ENCODE measurements around the gene CMTM8.

The CMTM8 gene

DNA sequence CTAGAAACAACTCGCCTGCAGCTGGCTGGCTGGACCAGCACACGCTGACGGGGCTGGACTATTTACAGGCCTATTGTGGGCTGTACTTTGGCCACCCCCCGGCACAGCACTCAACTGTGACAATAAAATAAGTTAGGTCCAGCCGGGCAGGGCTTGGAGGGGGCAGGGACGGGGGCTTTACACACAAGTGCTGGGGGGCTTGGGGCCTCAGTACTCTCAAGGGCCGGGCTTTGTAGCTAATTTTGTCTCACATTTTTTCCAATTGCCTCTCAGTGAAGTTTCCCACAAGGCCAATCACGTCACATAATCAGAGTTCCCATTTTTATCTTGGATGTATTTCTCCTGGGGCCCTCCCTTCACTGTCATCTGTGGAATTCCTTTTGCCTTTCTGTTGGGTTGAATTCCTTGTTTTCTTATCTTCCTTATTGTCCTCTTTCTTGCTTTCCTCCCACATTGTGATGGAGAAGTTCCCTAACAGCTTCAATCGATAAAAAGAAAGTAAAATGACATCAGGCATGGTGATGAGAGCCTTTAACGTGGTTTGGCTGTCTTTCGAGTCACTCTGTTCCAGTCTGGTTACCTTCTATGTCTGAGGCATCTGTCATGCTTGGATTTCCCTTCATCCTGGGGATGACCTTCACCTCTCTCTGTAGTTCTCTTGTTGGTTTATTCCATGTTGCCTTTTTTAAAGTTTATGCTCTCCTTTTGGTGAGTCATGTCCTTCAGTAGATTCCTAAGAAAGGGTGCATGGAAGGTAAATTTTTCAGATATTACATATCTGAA, 109.1 kb downstream of the CMTM8 start:
- DNase-seq, result no peak

DNA sequence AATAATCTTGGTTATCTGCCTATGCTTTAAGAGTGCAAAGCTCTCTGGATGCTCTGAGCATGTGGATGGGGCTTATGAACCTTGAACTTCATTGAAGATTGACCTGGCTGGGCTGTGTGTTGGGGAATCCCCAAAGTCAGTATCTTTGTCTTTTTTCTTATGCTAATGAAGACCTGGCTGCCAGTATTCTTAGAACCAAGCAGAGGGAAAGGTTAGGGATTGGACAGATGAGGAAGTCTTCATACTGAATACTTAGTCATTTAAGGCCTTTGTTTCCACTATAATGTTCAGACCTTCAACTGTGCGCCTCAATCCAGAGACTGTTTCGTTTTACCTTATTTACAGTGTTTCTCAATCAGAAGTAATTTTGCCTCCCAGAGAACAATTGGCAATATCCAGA, 110.7 kb downstream of the CMTM8 start:
- DNase-seq, result no peak

DNA sequence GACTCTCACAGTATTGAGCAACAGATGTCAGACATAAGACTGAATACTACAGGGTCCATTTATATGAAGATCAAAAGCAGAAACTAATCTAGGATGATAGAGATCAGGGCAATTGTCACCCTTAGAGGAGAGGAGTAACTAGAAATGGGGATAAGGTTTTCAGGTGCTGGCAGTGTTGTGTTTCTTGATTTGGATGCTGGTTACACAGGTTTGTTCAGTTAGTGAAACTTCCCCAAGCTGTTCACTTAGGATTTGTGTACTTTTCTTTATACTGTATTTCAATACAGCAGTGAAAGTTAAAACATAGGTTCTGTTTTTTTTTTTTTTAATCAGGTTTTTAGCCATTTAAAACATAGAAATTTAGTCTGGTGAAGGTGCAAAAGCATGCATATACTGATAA, 114.1 kb downstream of the CMTM8 start:
- no peak for DNase-seq

DNA sequence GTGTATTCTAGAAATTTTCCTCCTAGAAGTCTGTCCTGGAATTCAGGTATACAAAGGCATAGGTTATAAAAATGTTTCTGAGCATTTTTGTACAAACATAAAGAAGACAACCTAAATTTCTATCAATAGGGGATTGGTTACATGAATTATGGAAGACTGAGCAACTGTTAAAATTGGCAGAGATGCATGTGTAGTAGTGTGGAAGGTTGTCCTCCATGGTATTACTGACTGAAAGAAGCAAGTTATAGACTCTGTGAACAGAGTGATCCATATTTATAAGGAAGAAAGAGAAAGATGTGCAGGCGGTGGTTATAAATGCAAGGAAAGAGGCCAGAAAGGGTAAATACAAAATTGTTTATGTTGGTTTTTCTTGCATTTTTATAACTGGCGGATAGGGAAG, 114.9 kb downstream of the CMTM8 start:
- no peak for DNase-seq

DNA sequence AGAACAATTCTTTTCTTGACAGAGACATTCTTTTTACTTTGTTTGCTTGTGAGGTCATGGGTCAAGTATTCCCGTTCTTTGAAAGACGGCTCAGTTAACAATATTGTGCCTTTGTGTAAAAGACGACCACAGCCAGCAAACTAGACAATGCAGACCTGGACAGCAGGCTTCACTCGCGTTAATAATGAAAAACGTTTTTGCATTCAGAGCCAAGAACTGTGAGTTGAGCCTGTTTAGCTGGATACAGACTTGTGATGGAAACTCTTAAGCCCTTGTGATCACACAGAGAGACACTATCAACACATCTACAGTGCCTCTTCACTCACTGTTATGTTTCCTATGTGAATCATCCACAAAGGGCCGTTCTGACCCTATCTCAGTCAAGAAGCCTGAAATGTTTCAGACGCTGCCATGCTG, 115.9 kb downstream of the CMTM8 start:
- DNase-seq, result no peak

DNA sequence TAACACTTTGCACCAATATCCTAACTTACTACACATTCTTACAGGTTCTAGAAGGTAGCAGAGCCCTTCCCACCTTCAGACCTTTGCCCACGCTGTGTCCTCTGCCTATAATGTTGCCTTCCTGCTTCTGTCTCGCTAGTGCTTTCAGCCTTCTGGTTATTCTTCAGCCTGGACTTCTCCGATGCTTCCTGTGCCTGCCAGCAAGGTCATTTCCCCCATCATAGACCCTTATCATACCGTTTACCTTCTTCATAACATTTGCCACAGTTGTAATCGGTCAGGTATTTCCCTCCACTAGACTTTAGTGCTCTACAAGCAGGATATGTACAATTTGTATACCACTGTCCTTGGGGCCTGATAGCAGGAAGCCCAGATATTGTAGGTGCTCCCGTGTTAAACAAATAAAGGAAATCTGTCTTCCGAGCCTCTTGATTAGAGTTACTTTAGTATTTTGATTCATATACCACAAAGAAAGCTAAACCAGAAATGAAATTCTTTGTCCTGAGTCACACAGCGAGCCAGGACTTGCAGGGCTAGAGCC, 117.3 kb downstream of the CMTM8 start:
- no peak for DNase-seq

DNA sequence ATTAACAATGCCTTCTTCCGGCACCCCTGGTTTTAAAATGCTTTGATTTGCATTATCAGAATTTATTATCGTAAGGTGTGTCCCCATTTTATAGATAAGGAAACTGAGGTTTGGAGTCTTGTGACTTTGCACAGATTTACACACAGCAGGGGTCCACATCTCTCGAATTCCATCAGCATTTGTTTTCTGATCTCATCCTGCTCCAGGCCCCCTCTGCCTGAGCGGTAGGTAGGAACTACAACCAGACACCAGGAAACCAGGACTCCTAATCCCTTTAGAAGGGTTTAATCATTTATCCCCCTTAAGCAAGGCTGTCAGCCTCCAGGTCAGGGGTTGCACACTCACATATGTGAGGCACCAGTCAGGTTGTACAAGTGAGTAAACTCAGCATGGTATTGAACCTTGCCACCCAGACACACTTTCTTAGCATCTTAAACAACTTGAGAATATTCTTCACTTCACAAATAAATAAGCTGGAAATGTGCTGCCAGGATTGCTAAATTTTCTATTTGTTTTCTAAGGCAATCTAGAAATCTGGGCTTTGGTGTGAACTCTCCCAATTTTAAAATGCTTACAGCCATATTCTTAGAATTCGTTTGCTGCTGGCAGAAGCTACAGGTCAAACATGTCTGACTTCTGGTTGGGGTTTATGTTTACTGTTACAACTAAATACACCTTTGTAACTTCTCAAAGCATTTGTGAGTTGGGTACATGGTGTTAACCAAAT, 121.4 kb downstream of the CMTM8 start:
- no peak for DNase-seq

DNA sequence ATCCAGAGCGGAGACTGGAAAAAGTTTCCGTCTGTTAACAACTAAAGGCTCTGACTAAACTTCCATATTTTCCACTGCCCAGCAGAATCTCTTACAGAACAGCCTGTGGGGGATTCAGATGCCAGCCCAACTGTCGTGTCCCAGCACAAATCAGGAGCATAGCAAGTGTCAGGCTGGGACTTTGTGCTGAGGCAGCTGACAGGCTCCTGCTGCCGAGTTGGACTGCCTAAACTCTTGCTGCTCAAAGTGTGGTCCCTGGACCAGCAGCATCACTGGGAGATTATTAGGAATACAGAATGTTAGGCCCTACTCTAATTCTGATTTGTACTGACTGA, 122.0 kb downstream of the CMTM8 start:
- no peak for DNase-seq

DNA sequence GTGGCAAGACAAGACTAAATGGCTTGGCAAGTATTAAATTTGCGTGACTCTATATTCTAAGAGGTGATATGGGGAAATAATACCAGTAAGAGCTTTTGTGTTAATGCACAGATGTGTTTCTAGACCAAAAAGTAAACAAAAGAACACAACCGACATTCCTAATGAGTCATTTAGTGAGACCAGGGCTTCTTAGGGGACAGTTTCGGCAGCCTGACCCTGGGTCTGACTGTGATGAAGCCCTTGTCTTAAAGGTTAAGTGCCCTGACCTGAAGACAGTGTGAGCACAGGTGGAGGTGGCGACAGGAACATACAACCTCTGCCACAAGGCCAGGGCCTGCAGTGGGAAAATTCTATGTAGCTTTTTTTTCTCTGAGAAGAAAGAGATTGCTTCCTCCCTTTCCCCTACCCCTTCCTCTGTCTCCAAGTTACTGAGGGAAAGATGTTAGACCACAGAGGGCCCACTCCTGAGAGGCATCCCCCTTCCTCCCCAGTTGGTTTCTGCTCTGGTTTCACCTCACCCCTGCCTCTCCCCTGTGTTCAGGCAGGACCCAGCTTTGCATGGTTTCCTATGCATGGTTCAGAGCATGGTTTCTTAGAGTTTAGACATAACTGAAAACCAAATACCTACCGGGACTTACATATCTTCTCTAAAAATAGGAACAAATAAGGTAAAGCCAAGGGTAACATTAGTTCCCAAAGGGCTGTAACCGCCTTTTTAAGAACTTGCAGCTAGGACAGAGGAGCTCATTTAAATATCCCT, 128.3 kb downstream of the CMTM8 start:
- no peak for DNase-seq

DNA sequence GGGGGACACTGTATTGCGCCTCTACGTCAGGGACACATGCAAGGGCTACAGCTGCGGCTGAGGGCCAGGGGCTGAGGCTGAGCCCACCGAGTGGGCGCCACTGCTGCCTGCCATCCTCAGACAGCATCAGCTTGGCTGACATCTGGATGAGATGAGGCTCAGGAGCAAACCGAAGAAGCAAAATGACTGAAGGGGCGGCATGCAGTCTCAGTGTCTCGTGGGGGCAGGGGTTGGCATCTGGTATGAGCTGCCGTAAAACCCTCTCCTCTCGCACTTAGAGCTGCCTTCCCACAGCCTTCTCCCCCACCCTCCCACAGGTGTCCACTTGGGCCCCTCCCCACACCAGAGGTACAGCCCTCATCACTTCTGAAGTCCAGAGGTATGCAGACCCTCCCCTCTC, 129.0 kb downstream of the CMTM8 start:
- DNase-seq, result no peak

DNA sequence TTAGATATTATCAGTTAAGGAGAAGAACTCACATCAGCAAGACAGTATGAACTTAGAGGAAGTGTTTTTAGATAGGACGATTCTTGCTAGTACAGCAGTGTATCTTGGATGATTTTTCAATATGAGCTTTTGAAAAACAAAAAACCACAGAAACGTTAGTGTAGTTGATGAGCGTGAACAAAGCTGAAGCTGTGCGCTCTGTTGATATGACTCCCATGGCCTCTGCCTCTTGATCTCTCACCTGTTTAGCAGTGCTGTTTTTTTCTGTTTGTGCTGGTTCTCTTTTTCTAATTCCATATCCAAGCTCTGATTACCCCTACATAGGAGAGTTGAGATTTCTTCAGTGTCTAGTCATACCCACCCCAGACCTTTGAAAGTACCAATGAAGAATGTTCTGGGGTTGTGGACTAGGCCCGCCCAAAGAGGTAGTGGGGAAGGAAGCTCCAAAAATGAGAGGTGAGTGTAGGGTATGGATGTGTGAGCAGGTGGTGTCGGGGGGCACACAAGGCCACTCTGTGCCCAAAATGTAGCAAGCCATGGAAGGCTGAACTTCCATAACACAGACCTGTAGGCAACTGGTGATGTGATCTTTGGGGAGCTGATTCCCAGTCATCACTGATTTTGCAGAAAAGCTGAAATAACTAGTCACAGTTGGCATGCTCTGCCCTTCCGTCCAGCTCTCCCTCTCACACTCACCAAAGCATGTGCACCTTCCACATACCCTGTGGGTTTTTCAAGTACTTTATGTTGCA, 133.2 kb downstream of the CMTM8 start:
- no peak for DNase-seq

DNA sequence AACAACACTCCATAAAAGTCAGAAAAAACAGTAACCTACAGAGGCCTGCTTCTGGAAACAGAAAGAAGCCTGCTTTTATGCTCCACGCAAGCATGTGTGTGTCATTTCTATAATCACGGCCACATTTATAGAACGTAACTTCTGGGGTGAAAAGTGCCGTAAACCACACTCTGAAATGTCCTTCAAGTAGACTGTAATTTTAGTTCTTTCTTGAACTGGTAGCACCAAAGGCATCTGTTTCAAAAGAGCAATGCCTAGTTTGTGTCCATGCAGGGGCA, 133.7 kb downstream of the CMTM8 start:
- no peak for DNase-seq

DNA sequence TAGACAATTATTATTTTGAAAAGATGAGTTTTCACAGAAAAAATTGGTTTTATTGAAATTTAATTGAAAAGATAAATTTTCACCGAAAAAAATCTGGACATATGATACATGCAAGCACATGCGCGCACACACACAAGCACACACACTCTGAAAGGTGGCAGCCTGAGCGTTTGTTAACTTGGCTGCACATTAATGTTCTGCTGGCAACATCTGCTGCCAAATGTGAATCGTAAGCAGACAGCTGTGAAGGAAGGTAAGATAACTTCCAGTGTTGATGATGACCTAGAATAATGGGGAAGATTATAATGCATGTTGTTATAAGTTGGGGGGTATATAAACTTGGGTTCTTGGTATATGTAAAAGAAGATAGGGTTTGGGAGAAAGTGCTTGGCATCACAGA, 134.8 kb downstream of the CMTM8 start:
- DNase-seq, result no peak

DNA sequence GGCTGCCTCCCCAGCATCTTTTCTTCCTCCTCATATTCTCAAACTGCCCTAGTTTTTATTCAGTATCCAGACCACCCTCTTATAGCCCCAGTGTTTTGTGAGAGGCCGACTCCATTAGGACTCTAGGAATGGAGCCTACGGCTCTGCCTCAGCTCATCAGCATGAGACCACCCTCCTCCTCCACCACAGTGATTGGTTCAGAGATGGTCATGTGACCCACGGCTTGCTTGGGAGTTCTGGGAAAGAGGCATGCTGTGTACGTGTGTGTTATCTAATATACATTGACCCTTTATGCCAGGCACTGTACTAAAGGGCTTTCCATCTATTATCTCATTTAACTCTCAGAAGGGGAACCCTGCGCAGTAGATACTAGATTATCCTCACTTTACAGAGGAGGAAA, 135.4 kb downstream of the CMTM8 start:
- DNase-seq, result no peak

DNA sequence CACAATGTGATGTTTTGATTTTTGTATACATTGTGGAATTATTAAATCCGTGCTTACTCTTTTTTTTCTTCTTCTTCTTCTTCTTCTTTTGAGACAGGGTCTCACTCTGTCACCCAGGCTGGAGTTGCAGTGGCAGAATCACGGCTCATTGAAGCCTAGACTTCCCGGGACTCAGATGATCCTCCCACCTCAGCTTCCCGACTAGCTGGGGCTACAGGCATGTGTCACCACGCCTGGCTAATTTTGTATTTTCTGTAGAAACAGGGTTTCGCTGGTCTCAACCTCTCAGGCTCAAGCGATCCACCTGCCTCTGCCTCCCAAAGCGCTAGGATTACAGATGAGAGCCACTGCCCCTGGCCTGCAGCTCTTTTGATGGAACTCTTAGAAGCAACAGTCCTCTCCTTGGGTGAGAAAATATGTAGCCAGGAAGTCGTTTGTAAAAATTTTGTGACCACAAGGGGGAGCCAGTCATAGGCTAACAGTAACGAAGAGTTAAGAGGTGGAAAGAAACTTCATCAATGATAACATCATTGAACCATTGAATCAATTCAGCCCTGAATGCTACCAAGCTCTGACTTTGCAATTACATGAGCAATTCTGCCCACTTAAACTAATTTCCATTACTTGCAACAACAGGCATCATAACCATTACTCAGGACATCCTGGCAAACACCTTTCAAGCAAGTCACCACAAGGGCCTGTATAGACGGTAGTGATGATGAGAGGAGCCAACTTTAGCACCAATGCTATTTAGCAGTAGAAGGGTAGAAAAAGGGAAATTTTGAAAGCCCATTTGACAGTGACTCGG, 136.5 kb downstream of the CMTM8 start:
- peak; percentile 21 for DNase-seq

DNA sequence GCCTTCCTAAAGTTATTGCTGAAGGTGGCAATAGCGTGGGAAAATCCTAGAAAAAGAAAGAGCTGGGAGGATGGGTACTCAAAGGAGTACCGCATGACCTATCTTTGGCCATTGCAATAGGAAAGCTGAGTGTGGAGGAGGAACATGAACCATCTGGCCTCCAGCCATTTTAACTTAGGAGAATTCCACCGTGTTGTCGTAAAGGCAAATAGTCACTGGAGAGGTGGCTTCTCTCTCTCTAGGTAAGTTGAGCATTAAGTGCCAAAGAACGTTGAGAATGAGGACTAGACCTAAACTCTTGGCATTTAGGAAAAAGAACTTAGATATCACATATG, 137.1 kb downstream of the CMTM8 start:
- DNase-seq, result no peak

DNA sequence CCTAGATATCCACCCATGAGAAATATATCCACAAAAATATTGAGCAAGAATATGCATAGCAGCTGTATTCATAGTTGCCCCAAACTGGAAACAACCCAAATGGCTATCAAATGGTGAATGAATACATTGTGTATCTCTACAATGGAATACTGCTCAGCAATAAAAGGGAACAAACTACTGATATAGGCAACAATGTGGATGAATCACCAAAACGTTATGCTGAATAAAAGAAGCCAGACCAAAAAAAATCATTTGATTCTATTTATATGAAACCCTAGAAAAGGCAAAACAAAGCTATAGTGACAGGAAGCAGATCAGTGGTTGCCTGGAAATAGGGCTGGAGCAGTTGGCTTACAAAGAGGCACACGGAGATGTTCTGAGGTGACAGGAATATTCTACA, 137.6 kb downstream of the CMTM8 start:
- DNase-seq, result no peak

DNA sequence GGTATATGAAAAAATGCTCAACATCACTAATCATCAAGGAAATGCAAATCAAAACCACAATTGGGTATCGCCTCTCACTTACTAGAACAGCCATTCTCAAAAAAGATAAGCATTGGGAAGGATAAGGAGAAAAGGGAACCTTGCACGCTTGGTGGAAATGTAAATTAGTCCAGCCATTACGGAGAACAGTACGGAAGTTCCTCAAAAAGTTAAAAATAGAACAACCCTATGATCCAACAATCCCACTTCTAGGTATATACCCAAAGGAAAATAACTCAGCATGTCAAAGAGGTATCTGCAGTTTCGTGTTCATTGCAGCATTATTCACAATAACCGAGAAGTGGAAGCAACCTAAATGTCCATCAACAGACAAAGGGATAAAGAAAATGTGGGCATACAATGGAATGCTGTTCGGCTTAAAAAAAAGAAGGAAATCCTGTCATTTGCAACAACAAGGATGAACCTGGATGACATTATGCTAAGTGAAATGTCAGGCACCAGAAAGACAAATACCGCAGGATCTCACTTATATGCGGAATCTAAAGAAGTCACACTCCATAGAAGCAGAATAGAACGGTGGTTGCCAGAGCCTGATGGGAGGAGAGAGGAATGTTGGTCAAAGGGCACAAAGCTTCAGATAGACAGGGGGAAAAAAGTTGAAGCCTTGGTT, 141.5 kb downstream of the CMTM8 start:
- DNase-seq, result no peak

DNA sequence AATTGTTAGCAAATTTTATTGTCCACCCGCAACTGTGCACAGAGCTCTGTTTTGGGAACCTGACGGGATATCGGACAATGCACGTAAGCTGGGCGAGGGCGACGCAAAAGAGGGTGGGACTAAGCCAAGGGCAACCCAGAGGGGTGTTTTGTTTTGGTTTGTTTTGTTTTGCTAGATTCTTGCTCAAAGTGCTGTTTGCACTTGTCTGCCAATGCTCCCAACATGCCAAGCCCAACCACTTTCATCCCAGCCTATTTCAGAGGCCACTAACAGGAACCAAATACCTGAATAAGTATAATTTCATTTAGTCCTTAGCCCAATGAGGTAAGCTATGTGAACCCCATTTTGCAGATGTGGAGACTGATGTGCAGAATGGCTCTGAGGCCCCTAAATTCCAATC, 143.4 kb downstream of the CMTM8 start:
- DNase-seq, result no peak

DNA sequence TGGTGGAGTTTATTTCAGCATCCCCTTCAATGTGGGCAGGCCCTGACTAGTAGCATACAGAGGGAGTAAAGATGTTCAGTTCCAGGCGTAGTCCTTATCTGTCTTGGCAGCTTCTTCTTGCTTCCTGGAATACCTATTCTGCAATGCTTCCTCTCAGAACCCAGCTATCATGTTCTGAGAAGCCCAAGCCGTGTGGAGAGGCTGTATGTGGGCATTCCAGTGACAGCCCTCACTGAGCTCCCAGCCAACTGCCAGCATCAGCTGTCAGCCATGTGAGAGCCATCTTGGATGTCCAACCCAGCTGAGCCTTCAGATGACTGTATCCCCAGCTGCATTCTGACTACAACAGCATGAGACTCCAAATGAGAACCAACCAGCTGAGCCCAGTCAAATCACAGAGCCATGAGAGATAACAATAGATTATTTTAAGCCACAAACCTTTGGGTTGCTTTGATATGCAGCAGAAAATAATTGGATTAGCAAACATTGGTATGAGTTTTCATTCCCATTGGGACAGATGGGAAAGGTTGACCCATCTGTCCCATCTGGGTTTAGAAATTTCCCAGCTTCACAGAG, 144.7 kb downstream of the CMTM8 start:
- no peak for DNase-seq

DNA sequence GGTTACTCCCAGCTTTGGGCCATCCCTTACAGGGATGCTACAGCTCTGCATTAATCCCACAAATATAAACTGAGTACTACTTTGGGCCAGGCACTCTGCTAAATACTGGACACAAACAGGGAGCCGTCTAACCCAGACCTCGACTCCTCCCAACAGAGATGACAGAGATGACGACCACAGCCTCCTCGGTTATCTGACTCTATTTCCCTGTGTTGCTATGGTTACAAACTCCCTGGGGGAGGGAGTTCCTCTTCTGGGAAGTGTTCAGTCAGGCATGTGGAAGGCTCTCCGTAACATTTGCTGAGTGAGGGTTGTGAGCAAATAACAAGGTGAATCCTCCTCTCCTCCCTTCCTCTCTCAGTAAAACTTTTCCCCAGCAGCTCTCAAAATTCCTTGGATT, 146.5 kb downstream of the CMTM8 start:
- DNase-seq, result no peak

DNA sequence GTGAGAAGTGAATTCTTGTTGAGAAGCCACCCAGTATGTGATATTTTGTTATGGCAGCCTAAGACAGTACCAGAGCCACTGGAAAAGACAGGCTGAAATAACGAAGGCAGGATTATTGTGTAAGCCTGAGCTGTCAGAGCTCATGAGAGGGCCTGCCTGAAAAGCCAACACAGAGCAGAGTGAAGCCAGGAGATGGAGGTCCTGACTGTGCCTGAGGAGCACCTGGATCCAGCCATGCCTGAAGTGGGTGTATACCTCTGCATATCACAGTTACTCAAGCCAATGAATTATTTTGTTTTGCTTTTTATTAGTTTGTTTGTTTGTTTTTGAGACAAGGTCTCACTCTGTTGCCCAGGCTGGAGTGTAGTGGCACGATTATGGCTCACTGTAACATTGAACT, 149.0 kb downstream of the CMTM8 start:
- no peak for DNase-seq

Data from NCI-H226 (cell line).